Posterior vena cava (tissue), 2 donors: ENCODE data around the gene KCNJ5. TPM values are rescaled to one million over a fixed set of nuclear protein-coding genes. Genes with fewer than 3 reads are reported as not detected.

Experiments
- DNase-seq: peaks from one replicate; pipeline ENCODE4 v3.0.0-alpha.2; 2020; ENCODE audit warnings: low spot score
- intact Hi-C, 2 donors: fragments of 100-400 bp; cut with DNase I; formaldehyde crosslinking; loops; one replicate each; pipeline versions ENCODE4 v1.14.1 to v1.14.2; 2022 to 2023
- long read RNA-seq, 2 donors: library from polyadenylated mRNA; unstranded; transcript quantifications; one replicate each; pipeline ENCODE4 v2.0.0, GENCODE V29; 2020 to 2021
- total RNA-seq, 2 donors: library from RNA; stranded (reverse); fragmentation: NEBNext Ultra II Directional; extraction: Animal tissue kit (Norgen Biotek cat#: 25700); gene quantifications; one replicate each; pipeline ENCODE4 v1.2.1, GENCODE V29; 2021
- donor health status: DM: yes; HTN: yes; CAD: no.
- donor health status: DM: yes; HTN: yes; CAD: no.

KCNJ5 gene
- total RNA-seq, result 1 to 10 TPM in 1 of 2 donors, under 1 TPM in 1; 0.52 to 1.9 TPM
- long read RNA-seq, donor 1, result 0 reads
- long read RNA-seq, donor 2, partial matches to known transcripts, result 0 of 1 reads
- long read RNA-seq, donor 2, other reads (novel, unspliced or antisense), result 1 of 1 reads

DNA sequence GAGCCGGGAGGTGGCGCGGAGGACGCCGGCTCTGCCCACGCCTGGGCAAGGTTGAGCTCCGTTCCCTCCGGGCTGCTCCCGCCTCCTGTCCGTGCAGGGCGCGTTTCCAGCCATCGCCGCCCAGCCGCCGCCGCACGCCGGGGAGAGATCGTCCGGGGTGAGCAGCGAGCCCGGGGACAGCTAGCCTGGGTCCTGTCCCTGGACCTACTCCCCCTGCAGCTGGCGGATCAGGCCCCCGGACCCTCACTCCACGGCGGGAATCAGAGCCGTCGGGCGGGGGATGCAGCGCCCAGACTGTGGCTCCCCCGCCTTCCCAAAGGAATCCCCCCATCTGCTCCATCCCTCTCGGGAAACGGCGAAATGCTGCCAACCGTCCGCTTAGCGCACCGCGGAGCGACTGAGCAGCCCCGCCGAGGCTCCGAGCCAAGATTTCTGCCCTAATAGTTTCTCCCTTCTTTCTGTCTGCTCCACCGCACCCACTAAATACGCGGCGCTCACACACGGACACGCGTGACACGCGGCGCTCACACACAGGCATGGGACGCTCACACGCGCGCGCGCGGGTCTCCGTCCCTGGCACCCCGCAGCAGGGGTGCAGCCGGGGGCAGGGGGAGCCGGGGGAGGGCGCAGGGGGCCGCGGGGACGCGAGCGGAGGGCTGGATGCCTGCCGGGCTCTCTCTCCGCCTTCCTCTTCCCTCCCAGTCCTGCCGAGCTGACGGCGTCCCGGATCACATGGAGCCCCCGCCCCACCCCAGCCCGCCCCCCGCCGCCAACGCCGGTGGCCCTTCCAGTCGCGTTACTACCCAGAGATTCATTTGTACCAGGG, at the start of gene KCNJ5:
Gene KCNJ5 (plus strand): TSS at position 814 of the 826 bp plus-strand sequence. CDS start 19,918 bp downstream, outside the sequence.
- intact Hi-C loops, result no loop called here
- DNase-seq, result no peak

DNA sequence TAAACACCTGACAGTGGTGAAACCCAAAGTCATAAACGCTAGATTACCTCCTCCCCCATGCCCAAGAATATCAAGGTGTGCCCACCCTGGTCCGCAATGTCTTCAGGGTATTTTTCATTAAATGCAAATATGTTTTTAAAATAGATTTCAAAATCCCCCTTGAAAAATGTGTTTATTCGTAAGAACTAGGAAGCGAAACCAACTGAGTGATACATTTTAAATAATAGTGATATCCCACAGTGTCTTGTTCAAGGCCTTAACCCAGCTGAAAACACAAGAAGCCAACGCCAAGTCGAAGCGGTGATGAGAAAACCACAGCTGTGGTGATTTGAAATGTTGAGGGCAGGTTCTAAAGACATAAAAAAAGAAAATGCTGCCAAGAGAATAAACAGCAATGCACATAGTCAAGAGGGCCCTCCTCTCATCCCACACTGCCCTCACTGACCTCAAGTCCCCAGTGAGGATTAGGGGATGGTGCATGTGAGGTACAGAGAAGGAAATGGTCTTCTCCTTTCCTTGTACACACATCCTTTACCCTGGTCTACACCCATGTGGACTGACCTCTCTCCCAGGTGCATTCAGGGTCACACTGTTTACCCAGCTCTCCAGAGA, 49.6 kb upstream of the KCNJ5 start:
- intact Hi-C loops, result loop anchor here in 1 of 2 donors (10.0 kb wide), 1 partner anchor 677 kb away; no protein-coding TSS in a partner anchor
- DNase-seq, result no peak

DNA sequence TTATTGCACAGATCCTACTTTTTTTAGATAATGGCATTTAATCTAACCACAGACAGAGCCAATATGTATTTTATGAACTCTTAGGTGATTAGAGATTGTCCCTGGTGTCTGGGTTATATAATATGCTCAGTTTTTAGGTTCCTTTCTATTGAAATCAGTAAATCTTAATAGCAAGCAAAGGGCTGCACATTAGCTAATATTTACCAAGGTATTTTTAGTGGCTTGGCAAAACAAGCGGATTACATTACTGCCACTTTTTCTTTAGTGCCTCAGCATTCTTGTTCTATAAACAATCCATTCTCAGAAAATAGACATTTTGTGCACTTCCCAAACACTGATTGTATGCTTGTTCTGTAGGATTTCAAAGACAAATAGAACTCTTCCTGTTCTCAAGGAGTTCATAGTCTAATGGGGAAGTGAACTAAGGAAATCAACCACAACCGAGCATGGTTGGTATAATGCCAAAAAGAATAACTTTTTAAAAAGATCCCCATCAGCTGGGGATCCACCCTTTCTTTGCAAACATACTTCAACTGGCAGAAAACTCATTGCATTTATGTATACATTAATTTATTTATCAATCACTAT, 47.9 kb upstream of the KCNJ5 start:
- intact Hi-C loops, result loop anchor here in 1 of 2 donors (10.0 kb wide), 1 partner anchor 678 kb away; no protein-coding TSS in a partner anchor
- DNase-seq, result no peak

DNA sequence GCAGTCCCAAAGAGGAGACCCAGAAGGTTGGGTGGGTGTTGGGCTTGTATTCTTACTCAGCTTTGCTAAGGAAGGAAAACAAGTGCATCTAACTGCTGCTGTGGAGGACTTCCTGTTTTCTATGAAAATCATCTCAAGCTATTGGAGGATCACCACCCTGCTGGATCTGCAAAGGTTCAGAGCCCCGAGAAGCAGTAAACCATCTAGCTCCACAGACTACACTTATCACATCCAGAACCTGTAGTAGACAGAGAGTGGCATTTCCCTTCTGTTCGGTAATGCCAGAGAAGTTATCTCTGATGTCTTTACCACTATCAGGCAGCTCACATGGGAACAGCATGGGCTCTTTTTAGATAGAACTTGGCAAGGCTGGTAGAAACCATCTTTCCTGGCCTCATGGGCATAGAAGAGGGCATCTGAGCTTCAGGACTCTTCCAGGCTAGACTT, 45.8 kb upstream of the KCNJ5 start:
- DNase-seq, result no peak
- intact Hi-C loops, result loop anchor here in 1 of 2 donors (10.0 kb wide), 1 partner anchor 681 kb away; no protein-coding TSS in a partner anchor

DNA sequence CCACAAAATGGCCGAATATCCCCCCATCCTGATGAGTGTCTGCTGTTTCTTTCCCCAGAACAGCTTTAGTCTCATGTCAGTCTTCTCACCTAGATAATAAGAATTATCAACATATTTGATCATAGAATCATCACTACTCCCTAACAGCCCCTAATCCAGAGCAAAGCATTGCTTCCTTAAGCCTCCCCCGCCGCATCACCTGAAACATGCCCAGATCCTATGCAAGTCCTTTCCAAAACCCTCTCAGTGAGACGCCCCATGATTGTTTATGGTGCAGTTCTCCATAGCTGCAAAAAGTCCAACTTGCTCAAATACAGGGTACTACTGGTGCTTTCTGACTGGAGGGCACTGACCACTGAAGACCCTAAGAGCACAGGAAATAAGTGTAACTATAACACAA, 44.2 kb upstream of the KCNJ5 start:
- intact Hi-C loops, result loop anchor here in 1 of 2 donors (10.0 kb wide), 1 partner anchor 682 kb away; no protein-coding TSS in a partner anchor
- DNase-seq, result no peak

DNA sequence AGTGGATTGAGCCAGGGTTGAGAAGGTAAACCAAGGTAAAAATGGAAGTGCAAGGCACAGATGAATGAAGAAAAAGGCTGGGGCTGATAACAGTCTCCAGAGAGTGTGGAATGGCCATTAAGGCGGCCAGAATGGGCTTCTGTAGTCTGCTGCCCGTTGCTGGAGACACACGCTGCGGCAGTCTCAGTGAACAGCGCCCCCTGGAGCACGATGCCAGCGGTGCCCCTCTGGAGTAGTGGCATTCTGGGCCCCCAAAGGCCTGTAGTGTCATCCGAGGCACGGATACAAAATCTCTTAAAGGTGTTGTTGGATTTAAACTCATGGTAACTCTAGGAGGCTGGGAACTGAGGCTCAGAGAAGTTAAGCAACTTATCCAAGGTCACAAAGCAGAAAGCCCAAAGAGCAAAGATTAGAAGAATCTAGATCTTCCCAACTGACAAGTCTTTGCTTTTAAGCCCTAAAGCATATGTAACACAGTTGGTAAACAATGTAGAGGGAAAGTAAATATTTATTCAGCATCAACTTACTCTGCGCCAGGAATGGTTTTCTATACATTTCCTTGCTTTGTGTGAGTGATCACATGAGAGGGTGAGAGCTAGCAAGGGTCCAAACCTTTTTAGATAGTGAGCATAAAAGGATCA, 42.2 kb upstream of the KCNJ5 start:
- intact Hi-C loops, result loop anchor here in 1 of 2 donors (10.0 kb wide), 1 partner anchor 684 kb away; no protein-coding TSS in a partner anchor

DNA sequence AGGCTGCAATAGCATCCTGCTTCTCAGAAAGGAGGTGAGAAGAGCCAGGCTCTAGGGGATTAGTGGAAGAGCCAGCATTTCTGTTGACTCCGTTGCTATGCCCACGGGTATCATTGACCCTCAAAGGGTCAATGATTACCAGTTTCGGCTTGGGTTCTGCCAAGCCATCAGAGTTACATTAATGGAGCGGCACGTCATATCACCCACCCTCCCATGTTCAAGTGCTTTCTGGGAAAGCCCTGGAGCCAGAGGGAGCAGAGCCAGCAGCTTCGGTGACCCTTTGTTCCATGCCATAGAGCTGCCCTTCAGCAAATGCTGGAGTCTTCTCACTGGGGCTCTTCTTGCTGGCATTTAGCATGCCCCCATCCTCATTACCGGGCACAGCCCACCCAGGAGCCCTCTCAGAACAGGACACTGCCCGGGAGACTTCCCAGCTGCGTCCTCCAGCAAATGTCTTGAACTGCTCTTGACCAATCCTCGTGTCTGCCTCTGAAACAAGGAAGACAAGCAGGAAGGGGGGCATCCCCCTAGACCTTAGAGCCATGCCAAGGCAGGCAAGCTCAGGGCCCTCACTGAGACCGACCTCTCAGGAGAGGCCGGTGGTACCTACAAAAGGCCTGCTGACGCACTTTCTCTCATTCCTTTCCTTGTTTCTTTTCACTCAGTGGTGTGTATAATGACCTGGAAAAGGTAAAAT, 38.7 kb upstream of the KCNJ5 start:
- intact Hi-C loops, result no loop called here
- DNase-seq, result no peak

More for the DNA sequence above, 42.2 kb upstream of the KCNJ5 start:
- DNase-seq, result no peak

DNA sequence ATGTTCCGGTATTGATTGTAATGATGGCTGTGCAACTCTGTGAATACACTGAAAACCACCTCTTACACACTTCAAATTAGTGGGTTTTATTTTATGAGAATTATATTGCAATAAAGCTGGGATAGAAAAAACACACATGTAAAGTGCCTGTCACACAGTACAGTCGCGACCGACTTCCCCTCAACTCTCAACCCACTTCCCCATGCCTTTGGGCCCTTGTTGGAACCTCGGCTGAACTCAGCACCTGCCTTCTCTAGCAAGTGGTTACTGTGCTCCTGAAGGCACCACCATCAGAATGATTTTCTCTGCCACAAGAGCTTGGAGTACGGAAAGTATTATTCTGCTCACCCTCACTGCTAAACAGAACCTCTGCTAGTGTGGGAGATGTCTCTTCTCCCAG, 37.6 kb upstream of the KCNJ5 start:
- intact Hi-C loops, result no loop called here
- DNase-seq, result no peak

DNA sequence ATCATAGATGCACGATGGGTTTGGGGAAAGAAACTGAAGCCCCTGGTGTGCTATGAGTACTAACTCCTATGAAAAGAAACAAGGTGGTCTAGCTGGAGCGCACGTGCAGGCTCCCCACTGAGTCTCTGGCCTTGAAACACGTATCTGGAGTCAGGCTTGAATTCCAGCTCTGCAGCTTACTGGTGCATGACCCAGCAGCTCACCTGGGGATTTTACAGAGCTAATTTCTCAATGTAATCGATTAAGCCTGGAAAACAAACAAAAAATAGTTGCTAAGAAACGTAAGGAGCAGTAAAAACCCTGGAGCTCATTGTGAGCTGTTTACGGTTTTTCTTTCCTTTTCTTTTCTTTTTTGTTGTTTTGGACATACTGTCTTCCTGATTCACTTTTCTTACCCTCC, 36.3 kb upstream of the KCNJ5 start:
- DNase-seq, result no peak
- intact Hi-C loops, result no loop called here

DNA sequence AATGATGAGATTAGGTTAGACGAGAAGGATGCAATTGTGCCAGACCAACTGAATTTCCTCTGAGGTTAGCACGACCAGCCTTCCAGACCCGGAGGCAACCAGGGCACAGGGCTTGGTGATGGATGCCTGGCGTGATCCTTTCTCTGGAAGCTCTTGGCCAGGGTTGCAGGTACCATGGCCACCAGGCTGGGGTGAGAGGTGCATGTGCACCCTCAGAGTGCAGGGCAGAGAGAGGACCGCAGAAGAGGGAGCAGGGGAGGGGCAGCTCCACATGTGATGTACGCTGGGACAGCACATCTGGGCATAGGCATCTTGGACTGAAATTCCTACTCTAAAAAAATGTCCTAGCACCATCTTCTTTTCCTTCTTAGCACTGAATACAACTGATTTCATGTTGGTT, 34.9 kb upstream of the KCNJ5 start:
- DNase-seq, result no peak
- intact Hi-C loops, result no loop called here

DNA sequence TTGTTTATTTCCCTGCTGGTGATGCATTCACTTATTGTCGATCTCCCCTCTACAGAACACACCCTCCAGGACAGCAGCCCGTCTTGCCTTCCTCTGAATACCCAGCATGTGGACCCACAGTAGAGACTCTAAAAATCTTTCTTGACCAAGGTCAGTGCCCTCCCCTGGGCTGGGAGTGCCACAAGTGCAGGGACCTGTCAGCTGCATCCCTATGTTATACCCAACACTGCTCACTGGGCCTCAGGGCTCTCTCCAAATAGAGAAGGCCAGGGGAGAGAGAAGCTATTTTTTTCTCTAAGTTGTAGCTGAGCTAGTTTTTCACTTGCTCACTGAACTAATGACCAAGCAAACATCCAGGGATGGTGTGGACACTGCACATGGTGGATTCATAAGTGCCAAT, 33.8 kb upstream of the KCNJ5 start:
- intact Hi-C loops, result no loop called here
- DNase-seq, result no peak

DNA sequence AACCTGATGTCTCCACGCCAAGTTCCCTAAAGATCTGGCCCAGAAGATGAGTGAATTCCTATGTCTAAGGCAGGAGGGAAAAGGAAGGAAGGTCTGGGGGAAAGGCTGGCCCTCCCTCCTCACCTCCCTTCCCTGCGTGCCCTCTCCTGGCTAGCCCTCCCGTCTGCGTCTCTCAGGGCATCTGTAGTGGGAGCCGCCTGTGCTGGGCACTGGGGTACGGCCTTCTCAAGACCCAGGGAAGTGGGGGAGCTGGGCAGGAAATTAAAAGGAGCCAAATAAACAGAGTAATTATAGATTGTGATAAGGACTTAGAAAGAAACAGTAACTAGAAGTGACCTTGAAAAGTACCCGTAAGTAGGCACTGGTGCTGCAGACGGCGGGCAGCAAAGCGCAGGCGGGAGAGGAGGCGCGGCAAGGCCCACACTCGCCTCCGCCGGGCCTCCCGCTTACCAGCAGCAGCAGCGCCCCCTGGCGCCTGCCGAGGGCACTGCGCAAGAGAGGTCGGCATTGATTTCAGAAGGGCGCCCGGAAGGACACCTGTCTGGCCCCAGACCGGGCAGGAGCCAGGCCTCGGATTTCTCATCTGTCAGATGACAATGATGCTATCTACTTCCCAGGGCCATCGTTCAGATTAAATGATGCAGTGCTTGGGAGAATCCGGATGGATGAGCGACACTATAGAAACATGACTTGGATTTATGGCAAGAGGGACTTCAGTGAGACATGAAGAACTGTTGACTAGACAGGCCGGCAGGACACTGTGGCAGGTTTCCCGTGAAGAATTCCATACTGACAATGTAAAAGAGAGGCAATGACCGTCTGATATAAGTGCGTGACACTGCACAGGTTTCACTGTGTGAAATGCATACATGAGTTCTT, 31.4 kb upstream of the KCNJ5 start:
- peak; percentile 92 for DNase-seq
- intact Hi-C loops, result no loop called here

DNA sequence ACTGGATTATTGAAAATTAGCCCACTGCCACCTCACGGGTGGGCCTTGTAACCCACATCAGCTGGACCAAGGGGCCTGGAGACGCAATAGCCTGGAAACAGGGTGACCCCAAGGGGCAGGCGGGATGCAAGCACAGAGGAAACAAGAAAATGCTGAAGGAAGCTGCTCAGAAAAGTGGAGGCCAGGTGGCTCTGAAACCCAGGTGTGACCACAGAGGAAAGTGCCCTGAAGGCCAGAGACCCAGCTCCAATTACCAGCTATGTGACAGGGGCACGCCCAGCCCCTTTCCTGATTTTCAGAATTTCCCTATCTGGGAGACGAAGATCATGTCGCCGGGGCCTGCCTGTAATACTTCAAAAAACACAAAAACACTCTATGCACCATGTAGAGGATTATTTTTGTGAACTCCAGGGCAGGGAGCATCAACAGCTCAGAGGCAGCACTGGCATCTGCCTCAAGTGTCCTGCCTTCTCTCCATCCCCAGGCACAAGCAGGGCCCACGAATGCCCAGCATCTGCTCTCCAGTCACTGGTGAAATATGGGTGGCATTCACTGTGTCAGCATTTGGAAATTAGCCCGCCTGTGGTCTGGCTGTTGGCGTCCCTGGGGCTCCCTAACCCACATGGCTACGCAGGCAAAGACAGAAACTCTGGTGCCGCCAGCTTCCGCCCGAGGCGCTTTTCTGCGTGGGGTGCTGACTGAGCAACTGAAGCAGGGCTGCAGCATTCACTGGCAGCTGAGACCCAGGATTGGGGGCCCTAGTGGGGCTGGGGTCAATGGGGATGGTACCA, 30.4 kb upstream of the KCNJ5 start:
- intact Hi-C loops, result no loop called here

DNA sequence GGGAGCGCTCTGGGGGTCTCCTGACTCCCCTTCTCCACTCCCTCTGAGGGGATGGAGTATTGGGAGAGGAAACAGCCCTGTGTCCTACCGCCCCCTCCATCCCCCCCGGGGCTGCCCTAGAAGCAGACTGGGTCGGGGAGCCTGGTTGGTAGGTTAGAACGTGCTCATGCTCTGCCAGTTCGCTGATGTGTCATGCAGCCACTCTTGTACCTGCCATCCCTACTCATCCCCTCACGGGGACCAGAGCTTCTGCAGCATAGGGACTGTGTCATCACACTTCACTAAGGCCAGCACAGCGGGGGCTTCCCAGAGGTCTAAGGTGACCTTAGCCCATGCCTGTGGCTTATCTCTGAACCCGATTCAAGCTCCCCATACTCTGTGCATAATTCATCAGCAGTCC, 28.8 kb upstream of the KCNJ5 start:
- no peak for DNase-seq
- intact Hi-C loops, result no loop called here

More for the DNA sequence above, 30.4 kb upstream of the KCNJ5 start:
- DNase-seq, result no peak

DNA sequence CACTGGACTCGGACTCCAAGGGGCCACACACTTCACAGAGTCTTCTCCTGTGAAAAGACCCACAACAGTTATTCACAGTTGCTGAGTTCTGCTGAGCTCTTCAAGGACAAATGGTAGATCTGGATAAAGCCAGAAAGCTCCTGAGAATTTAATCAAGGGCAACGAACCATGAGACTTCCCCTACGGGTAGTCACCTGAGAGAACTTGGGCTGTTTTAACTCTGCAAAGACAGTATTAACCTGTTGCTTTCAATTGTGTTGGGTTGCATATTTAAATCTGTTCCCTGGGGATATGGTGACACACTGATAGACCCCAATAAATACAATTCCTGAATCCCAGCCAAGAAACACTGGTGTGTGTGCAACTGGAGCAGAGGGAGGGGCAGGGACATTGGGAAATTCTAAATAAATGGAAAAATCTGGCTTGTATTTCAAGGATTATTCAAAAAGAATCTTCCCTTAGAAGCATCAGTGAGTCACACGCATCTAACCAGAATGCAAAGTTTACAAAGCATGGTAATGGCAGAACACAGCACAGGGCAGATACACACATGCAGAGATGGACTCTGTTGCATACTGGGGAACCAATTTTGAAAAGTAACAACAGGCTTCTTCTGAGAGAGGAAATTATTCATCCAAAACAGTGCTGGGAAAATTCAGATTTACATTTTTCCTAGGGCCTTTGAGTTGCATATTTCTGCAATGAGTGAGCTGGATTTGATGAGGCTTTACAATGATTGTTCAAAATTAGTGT, 28.1 kb upstream of the KCNJ5 start:
- intact Hi-C loops, result no loop called here
- DNase-seq, result no peak

DNA sequence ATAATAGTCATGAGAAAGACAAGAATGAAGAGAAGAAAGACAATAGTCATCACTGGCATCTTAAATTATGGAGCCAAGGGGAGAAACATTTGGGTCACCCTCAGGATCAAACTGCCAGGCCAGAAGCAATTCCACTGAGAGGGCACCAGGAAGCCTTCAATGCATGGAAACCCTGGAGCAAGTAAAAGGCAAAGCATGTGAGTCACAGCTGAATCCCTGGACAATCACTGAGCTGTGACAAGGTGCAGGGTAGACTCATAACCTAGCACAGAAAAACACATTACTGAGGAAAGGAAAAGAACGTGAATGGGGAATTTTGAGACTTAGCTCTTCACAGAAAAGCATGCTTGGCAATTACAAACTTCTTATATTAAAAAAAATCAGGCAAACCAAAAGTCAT, 25.7 kb upstream of the KCNJ5 start:
- intact Hi-C loops, result no loop called here
- DNase-seq, result no peak
